Measurements from ENCODE around the gene DMD.

Gene DMD

DNA sequence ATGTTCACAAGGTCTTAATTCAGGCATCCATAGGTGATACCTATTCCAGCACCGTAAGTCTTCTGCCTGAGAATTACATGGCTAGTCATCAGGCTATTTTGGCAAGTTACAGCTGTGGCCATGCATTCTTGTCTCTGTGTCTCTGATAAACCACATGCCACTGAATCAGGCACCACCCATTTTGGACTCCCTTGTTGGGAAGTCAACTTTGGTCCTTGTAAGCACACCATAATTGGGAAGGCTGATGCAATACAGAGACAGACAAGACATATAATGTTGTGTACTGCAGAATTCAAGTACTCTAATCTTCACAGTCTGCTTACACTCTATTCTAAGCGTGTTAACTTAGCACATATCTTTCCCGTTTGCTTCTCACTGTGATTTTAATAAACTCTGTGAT is 1655.8 kb downstream of the DMD start:
- DNase-seq, result no peak

- DNase-seq, result no peak
Measured at GRCh38 chrX:31551913-31552312, 1659.4 kb downstream of the DMD start.

GRCh38 chrX:31550158-31550557 is 1661.2 kb downstream of the DMD start:
- DNase-seq, result no peak

DNA sequence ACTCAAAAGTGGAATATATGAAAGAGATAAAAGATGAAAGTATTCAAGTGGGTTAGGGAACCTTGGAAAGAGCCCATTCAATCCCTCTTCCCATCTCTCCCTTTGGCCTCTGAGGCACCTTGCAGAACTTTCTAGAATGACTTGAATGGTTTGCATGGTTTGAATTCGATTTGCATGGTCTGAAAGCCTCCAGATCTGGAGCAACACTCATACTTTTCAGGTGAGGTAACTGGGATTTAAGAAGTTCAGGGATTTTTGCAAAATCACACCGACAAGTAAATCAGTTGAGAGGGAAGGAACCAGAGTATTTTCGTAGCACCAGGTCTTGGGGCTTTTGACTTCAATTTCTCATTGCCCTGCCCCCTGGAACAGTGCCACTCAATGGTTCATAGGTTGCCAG is 1663.5 kb downstream of the DMD start:
- DNase-seq, result no peak

DNA sequence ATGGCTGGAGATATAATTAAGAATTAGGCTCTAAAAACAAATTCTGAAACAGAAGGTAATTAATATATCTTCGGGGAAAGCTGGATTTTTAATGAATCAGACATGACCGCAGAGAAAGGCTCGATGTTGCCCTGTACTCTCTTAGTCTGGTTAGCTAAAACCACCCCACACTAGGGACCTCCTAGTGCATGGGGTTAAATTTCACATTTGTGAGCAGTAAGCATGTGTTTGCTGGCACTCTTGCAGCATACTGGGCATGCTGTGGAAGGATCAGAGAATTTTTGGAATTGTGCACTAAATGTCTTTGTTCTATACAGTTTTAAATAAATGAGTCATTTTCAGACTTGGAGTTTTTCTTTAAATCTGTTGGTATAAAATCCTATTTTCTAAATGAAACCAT is 1663.9 kb downstream of the DMD start:
- no peak for DNase-seq

DNA sequence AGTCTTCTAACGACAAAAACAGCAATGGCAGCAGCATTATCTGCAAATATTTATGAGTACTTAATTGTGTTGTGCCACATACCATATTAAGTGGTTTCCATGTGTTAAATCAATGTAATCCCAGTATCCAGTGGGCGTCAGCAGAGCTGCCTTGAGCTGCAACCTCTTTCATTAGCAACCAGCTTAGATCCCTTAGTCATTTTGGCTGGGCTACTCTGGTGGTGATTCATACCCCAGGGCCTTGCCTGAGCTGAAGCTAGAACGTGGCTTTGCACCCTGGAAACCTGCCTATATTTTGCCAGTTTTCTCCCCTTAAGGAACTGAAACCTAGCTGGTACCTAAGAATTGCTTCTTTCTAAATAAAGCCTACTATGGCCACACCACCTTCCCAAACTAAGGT is 1665.2 kb downstream of the DMD start:
- no peak for DNase-seq

GRCh38 chrX:31545726-31546125 is 1665.6 kb downstream of the DMD start:
- no peak for DNase-seq

GRCh38 chrX:31545191-31545590 is 1666.2 kb downstream of the DMD start:
- no peak for DNase-seq

GRCh38 chrX:31543634-31544033 is 1667.7 kb downstream of the DMD start:
- no peak for DNase-seq

- DNase-seq, result no peak
Measured at GRCh38 chrX:31542566-31542965, 1668.8 kb downstream of the DMD start.

GRCh38 chrX:31540313-31540712 is 1671.0 kb downstream of the DMD start:
- no peak for DNase-seq

DNA sequence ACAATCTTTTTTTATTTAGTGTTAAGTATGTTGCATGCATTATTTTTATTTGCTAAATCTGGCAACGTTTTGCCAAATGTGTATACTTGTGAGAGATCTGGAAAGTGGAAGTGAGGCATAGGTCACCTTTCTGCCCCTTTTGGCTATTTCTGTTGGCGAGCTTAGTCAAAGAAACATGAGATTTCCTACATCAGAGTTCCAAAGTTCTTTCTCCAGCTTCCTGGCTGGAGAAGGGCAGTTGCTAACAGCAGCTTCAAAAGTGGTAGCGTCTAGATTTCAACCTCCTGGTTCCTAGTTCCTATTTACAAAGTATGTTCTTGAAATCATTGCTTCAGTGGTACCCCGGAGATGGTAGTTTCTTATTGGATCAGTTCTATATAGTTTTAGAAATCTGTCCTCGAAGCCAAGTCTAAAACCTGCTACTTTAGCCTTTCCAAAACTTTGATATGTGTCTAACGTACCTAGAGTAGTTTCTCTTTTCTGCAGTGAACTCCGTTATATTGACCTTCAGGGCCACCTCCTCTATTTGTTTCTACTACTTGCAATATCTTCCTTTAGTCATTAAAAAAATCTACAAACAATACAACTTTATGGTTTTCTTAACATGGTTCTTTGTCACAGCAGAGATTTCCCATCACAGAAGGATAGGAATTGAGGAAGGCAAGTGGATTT is 1683.8 kb downstream of the DMD start:
- no peak for DNase-seq

DNA sequence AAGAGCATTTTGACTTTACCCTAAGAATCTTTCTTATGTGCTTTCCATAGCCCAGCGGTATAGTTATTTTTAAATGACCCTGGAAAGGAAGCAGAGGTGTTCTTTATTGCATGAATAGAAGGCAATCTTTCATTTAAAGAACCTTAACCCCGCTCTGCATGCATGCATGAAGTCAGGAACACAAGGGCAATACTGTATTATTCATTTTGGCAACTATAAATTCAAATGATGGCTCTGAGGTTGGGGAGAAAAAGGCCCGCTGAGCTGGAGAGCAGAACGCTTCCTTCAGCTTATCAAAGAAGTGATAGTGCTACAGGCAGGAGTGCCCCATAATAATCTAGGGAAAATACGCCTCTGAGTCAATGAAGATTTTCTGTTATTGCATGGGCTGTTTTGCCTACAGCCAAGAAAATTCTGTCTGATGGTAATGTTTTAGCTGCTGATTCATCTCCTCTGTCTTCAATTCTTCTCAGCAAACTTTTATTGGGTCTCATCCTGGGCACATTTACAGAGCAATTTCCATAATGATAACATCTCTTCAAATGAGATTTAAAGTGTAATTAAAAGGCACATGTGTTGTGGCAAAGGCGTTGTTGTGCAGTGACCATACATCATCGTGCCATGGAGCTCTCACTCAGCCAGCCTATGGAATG is 1687.3 kb downstream of the DMD start:
- no peak for DNase-seq

DNA sequence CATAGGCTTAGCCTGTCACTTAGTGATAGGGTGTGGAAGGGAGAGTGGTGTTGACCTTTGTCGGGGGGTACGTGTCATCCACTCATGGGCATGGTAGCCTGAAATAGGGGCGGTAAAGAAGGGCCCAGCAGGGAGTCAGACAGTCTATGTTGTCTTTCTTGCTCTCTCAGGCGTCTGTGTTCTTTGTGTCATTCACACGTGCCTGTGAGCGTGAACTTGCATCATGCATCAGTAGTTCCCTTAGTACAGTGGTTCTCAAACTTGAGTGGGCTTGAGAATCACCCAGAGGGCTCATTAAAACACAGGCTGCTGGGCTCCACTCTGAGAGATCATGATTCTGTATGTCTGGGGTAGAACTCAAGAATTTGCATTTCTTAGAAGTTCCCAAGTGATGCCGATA is 1688.6 kb downstream of the DMD start:
- no peak for DNase-seq

- no peak for DNase-seq
Measured at GRCh38 chrX:31521941-31522340, 1689.4 kb downstream of the DMD start.

DNA sequence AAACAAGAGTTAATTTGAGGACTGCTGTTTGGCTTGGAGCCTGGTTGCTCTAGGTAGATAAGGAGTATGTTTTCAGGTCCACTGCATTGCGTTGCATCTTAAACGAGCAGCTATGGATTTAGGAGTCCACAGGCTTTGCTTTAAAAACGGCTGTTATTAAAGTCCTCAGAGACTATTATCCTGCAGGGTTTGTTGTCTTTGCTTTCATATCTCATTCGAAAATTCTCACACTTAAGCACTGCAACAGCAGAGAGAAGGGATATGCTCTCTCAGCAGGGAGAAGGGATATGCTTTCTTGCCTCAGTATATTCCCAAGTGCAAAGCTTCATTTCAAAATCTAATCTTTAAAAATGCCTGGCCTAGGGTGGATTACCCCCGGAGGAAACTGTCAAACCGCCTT is 1694.8 kb downstream of the DMD start:
- no peak for DNase-seq

GRCh38 chrX:31508338-31508737 is 1703.0 kb downstream of the DMD start:
- DNase-seq, result no peak

GRCh38 chrX:31506928-31507327 is 1704.4 kb downstream of the DMD start:
- no peak for DNase-seq

DNA sequence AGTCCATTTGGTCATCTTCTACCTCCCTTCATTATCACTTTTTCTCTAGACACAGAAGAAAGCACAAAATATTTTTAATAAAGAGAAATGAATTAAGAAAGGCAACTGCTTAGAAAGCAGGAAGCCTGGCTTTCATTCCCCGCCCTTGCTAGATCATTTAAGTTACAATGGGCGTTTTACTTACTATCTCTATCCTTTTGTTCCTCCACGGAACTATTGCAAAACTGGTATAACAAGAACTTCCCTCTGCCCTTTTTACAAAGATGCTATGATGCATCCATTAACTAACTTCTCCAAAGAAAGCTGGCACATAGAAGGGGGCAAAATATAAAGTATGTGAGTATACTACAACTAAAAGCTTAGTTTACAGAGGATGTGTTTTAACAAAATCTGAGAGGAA is 1705.0 kb downstream of the DMD start:
- no peak for DNase-seq

GRCh38 chrX:31500921-31501320 is 1710.4 kb downstream of the DMD start:
- no peak for DNase-seq

- DNase-seq, result no peak
Measured at GRCh38 chrX:31499109-31499508, 1712.2 kb downstream of the DMD start.

DNA sequence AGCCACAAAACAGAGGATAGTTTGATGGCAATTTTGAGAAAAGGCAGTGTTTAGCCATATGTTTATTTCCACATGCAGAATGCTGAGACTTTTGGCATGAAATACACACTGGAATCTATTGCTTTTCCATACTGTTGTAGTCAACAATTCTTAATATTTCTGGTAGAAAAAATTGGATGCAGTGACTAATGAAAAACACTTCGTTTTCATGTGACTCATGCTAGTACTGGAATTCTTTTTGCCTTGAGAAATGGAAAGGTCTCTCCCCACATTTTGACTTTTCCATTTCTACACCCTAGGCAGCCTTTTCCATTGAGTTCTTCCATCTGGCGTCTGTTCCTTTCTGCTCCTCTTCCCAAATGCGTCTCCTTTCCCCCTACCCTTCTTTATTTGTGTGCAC is 1714.3 kb downstream of the DMD start:
- DNase-seq, result no peak

GRCh38 chrX:31487951-31488350 is 1723.4 kb downstream of the DMD start:
- no peak for DNase-seq

DNA sequence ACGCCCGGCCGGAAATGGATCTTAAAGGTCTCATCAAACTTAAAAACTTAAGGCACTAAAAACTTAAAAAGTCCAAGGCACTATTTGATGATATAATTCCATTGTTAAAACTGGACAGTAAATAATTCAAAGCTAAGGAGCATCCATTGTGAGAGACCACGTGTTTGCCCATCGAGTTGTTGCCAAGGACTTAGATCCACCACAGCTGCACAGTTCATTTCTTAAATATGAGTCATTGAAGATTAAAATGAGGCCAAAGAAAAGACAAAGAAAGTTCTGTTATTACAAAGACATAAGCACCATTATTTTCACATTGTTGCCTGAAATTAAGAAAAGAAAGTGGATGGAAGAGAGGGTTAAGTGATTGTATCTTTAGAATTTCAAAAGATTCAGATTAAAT is 1728.0 kb downstream of the DMD start:
- no peak for DNase-seq

GRCh38 chrX:31480696-31481095 is 1730.7 kb downstream of the DMD start:
- no peak for DNase-seq

Measured in NCI-H526 treated with DMSO at 0.1 percent for 48 hours (cell line).